ENCODE data around the gene MLANA.

DNA sequence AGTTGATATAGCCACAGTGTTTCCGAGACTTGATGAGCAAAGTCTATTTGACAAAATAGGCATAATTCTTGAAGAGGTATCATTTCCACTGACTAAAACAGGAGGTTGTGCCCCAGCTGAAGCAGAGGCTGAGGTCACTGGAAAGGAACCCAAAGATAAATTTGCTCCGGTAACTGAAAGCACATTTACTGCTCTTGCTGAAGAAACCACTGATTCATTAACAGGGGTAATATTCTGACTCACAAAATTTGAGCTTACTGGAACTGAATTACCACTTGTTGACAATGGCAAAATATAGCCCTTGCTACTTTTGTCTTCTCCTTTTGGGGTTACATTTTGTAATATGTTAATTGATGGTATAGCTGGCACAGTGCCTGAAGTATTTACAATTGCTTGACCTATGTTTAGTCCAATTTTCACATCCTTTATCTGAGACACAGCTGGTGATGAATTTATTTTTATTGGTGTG lies 30.2 kb downstream of the MLANA start:
- TF ChIP-seq CTCF (IDR thresholded peaks at IDR 0.05) (no peak), POLR2A (IDR thresholded peaks at IDR 0.05) (no peak), EP300 (IDR thresholded peaks at IDR 0.05) (no peak), POLR2AphosphoS5 (IDR thresholded peaks at IDR 0.05) (no peak)

All from sigmoid colon (tissue), 4 donors.